OCI-LY1 (cell line): ENCODE data around the gene ITCH.
"Not testable (repeated sequence)": the region's sequence is repeated elsewhere in the genome, so short reads cannot be mapped to it uniquely, and the experiment has no call there.

ENCODE experiments used
- H2AFZ ChIP-seq: fragments of 200-600 bp; sonication (generic), shearing (Covaris generic); 2 replicates; pipeline ENCODE4 v1.6.0; 2014; ENCODE audit warnings: antibody characterized with exemption, mild to moderate bottlenecking, low read length
- H3F3A ChIP-seq: fragments of 200-600 bp; sonication (generic), shearing (Covaris generic); 2 replicates; pipeline ENCODE4 v1.6.0; 2014; ENCODE audit warnings: mild to moderate bottlenecking, antibody characterized with exemption, low read length, moderate library complexity; ENCODE audit not compliant: insufficient read depth
- H3K27ac ChIP-seq: fragments of 200-600 bp; sonication (generic); 2 replicates; pipeline ENCODE4 v1.5.1; 2014; ENCODE audit warnings: low read length, mixed run types, mild to moderate bottlenecking, low read depth; ENCODE audit not compliant: poor library complexity, severe bottlenecking
- H3K27me3 ChIP-seq: fragments of 200-600 bp; sonication (generic); 2 replicates; pipeline ENCODE4 v1.6.0; 2014; ENCODE audit warnings: antibody characterized with exemption, mild to moderate bottlenecking, low read length, moderate library complexity; ENCODE audit not compliant: insufficient read depth
- H3K36me3 ChIP-seq: fragments of 200-600 bp; sonication (generic); 2 replicates; pipeline ENCODE4 v1.6.1; 2014; ENCODE audit warnings: mild to moderate bottlenecking, antibody characterized with exemption, low read length, moderate library complexity, mixed read lengths; ENCODE audit not compliant: insufficient read depth
- H3K4me1 ChIP-seq: fragments of 200-600 bp; sonication (generic); 2 replicates; pipeline ENCODE4 v1.5.1; 2014; ENCODE audit warnings: mild to moderate bottlenecking, low read length, moderate library complexity; ENCODE audit not compliant: insufficient read depth, severe bottlenecking
- H3K4me2 ChIP-seq: fragments of 200-600 bp; sonication (generic), shearing (Covaris generic); 2 replicates; pipeline ENCODE4 v1.6.1; 2014; ENCODE audit warnings: low read length
- H3K4me3 ChIP-seq: fragments of 200-600 bp; sonication (generic); 2 replicates; pipeline ENCODE4 v1.5.1; 2014; ENCODE audit warnings: low read length, low read depth, mild to moderate bottlenecking, mixed read lengths; ENCODE audit not compliant: poor library complexity, severe bottlenecking
- H3K79me2 ChIP-seq: fragments of 200-600 bp; shearing (Covaris generic); 2 replicates; pipeline ENCODE4 v1.6.1; 2016; ENCODE audit warnings: mixed run types, low read length, mixed read lengths; ENCODE audit not compliant: insufficient read depth
- H3K9ac ChIP-seq: fragments of 200-600 bp; sonication (generic), shearing (Covaris generic); 2 replicates; pipeline ENCODE4 v1.6.1; 2014; ENCODE audit warnings: mild to moderate bottlenecking, low read length, mixed read lengths
- H3K9me2 ChIP-seq: fragments of 200-600 bp; sonication (generic), shearing (Covaris generic); 2 replicates; pipeline ENCODE4 v1.6.1; 2014; ENCODE audit warnings: low read depth, mild to moderate bottlenecking, low read length, mixed read lengths
- H3K9me3 ChIP-seq: fragments of 200-600 bp; shearing (Covaris generic); 2 replicates; pipeline ENCODE4 v1.6.1; 2014; ENCODE audit warnings: low read length, mixed read lengths
- H4K20me1 ChIP-seq: fragments of 200-600 bp; sonication (generic), shearing (Covaris generic); 2 replicates; pipeline ENCODE4 v1.6.0; 2016; ENCODE audit warnings: mild to moderate bottlenecking, low read length; ENCODE audit not compliant: insufficient read depth
- CTCF ChIP-seq: fragments of 200-600 bp; sonication (generic), shearing (Covaris generic); IDR thresholded peaks from 2 replicates; pipeline ENCODE4 v1.5.1; 2017; ENCODE audit warnings: mild to moderate bottlenecking, antibody characterized with exemption, low read length, moderate library complexity, mixed read lengths
- EZH2 ChIP-seq: fragments of 200-600 bp; sonication (generic), shearing (Covaris generic); IDR thresholded peaks from 2 replicates; pipeline ENCODE4 v1.8.0; 2017; ENCODE audit warnings: borderline replicate concordance, mixed run types, mild to moderate bottlenecking, antibody characterized with exemption, low read length, moderate library complexity, mixed read lengths

ITCH gene

GRCh38 chr20:34515484-34516246, 152.6 kb downstream of the ITCH start:
- H2AFZ ChIP-seq: peak overlapping the region; percentile 21; the same call in 1 of the 2 replicates
- peak overlapping the region; percentile 77 for H3K4me3 ChIP-seq
- peak overlapping the region; percentile 39 for H3K27ac ChIP-seq
- H3K36me3 ChIP-seq: peaks cover 4% of the 10 kb centered on the region; the same call in 1 of the 2 replicates
- H3K9ac ChIP-seq: peak overlapping the region; percentile 80
- no peaks in the 10 kb centered on the region for H3K27me3 ChIP-seq
- TF ChIP-seq EZH2 (no peak), CTCF (no peak)
- H3K79me2 ChIP-seq: peaks cover 27% of the 10 kb centered on the region
- H3K9me3 ChIP-seq: no peaks in the 10 kb centered on the region
- H3K4me2 ChIP-seq: peak overlapping the region; percentile 83
- H4K20me1 ChIP-seq: no peaks in the 10 kb centered on the region
- peaks cover 39% of the 10 kb centered on the region for H3K4me1 ChIP-seq
- H3K9me2 ChIP-seq: no peaks in the 10 kb centered on the region
- H3F3A ChIP-seq: no peaks in the 10 kb centered on the region

GRCh38 chr20:34516247-34517113, 153.4 kb downstream of the ITCH start, which contains the start of gene DYNLRB1:
TSS of gene DYNLRB1 (plus strand) at chr20:34516422. CDS start at chr20:34516459, 37 bp downstream.
- H3K79me2 ChIP-seq: peaks cover 31% of the 10 kb centered on the region
- TF ChIP-seq CTCF: no peak
- no peak for TF ChIP-seq EZH2

GRCh38 chr20:34517114-34517505, 154.0 kb downstream of the ITCH start:
- Histone ChIP-seq H3K9ac (peak overlapping the region; percentile 80), H3K79me2 (peaks cover 34% of the 10 kb centered on the region), H3K9me3 (no peaks in the 10 kb centered on the region), H3F3A (no peaks in the 10 kb centered on the region), H3K4me3 (peak overlapping the region; percentile 77), H4K20me1 (no peaks in the 10 kb centered on the region), H3K27ac (peak overlapping the region; percentile 27), H3K4me2 (peak overlapping the region; percentile 83), H3K27me3 (no peaks in the 10 kb centered on the region), H3K9me2 (no peaks in the 10 kb centered on the region), H3K4me1 (peaks cover 40% of the 10 kb centered on the region), H3K36me3 (no peaks in the 10 kb centered on the region), H2AFZ (no peak overlapping the region)
- TF ChIP-seq CTCF (no peak), EZH2 (no peak)

More at GRCh38 chr20:34516247-34517113, 153.4 kb downstream of the ITCH start, which contains the start of gene DYNLRB1:
- H4K20me1 ChIP-seq: no peaks in the 10 kb centered on the region
- H3K4me3 ChIP-seq: peak within 1 kb of the TSS; percentile 77
- no peaks in the 10 kb centered on the region for H3F3A ChIP-seq
- H3K4me1 ChIP-seq: peaks cover 39% of the 10 kb centered on the region
- H3K9me2 ChIP-seq: no peaks in the 10 kb centered on the region
- no peaks in the 10 kb centered on the region for H3K27me3 ChIP-seq
- H3K9ac ChIP-seq: peak within 1 kb of the TSS; percentile 80
- H3K27ac ChIP-seq: peak within 1 kb of the TSS; percentile 39
- H2AFZ ChIP-seq: peak within 1 kb of the TSS; percentile 21; the same call in 1 of the 2 replicates
- H3K9me3 ChIP-seq: no peaks in the 10 kb centered on the region
- H3K36me3 ChIP-seq: no peaks in the 10 kb centered on the region
- H3K4me2 ChIP-seq: peak within 1 kb of the TSS; percentile 83

- not testable (repeated sequence) for H4K20me1 ChIP-seq, H3K9ac ChIP-seq, H3K9me3 ChIP-seq, H3K4me2 ChIP-seq, H3F3A ChIP-seq, H2AFZ ChIP-seq, H3K27ac ChIP-seq, H3K4me3 ChIP-seq, H3K36me3 ChIP-seq, H3K9me2 ChIP-seq, H3K27me3 ChIP-seq
- Histone ChIP-seq H3K4me1 (peaks cover 54% of the 10 kb centered on the region), H3K79me2 (peaks cover 40% of the 10 kb centered on the region)
Observed at GRCh38 chr20:34518863-34519262, 155.8 kb downstream of the ITCH start.

GRCh38 chr20:34519841-34520240, 156.8 kb downstream of the ITCH start:
- H3K4me2 ChIP-seq, H3K36me3 ChIP-seq, H3K27me3 ChIP-seq, H3K9ac ChIP-seq, H3K27ac ChIP-seq, H4K20me1 ChIP-seq, H3K9me2 ChIP-seq, H2AFZ ChIP-seq, H3K4me3 ChIP-seq, H3K9me3 ChIP-seq, H3F3A ChIP-seq: not testable (repeated sequence)
- H3K79me2 ChIP-seq: peaks cover 45% of the 10 kb centered on the region
- H3K4me1 ChIP-seq: peaks cover 49% of the 10 kb centered on the region
